NCI-H748 (cell line): ENCODE data around the gene XKR3.
"Not testable (repeated sequence)": the region's sequence is repeated elsewhere in the genome, so short reads cannot be mapped to it uniquely, and the experiment has no call there.

Experiments
- DNase-seq: peaks from one replicate; lab custom pipeline; 2025; ENCODE audit not compliant: unreplicated experiment; lab: John Stamatoyannopoulos, UW

XKR3 gene

DNA sequence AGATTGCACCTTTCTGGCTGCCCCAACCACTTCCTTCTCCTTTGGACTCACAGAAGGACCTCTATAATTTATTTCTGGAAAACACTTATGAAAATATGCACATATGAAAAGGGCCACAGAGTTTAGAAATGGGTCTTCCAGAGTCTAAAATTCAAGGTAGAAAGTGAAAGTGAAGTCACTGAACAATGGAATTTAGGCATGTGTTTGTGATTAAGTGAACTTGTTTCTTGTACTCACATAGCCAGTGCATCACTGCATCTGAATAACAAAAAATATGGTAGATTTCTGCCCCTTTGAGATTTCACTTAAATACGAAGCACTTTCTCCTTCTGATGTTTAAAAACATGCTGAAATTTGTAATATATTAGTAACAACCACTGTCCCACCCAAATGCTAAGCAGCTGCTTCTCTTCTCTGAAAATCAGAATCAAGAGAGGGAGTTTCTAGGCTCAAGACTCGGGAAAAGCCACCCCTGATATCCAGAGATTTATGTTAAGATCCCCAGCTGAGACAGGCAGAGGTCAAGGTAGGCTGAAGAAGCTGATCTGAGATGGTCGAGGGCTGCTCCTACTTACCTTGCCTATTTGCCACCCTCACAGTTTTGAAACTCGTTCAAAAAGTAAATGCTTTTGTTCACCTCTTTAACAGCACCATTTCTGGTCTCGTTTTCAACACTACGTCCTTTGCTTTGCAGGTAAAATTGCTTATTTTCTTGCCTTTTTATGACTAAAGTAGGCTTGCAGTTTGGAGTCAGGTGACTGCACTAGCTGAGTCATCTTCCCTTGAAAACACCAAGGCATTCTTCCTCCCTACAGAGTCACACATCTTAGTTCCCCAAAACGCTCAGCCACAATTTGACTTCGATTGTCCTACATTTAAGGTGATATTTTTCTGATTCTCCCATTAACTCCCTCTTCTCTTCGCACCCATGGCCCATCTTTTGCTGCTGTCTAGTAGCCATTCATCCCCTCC is at the start of gene XKR3:
XKR3 (minus strand) TSS at position 696 of the 972 bp plus-strand sequence. CDS start 17,338 bp downstream, outside the sequence.
- no peak for DNase-seq

DNA sequence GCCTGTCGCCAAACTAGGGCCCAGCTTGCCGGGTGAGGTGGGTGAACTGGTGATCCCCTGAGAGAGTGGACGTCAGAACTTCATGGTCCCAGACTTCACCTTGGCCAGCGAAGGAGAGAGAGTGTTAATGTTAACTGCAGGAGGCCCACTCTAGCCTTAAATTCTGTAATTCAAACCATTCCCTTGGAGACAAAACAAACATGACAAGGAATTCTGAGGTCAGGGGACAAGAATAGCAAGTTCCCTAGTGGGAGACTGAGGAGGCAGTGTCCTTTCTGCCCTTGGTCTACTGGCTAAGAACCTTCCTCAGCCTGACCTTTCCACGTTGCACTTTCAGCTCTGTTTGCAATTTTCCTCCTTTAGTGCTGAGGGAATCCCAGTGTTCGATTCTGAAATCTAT is 44.4 kb upstream of the XKR3 start:
- DNase-seq, result not testable (repeated sequence)

DNA sequence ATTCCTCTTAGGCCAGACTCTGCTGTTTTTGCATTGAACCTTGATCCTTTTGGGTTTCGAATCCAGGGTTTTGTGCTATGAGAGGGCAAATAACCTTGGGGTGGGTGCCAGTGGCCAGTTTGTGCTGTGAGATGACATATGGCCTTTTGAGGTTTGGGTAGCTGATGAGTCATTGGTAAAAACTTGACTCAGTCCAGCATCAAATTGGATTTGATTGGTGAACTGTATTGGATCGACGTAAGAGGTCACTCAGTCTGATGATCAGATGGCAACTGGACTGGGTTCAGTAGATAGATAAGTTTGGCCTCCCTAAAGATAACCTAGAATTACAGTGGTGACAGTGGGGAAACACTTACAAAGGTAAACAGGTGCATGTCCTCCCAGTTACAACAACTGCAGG is 41.0 kb upstream of the XKR3 start:
- DNase-seq, result no peak

DNA sequence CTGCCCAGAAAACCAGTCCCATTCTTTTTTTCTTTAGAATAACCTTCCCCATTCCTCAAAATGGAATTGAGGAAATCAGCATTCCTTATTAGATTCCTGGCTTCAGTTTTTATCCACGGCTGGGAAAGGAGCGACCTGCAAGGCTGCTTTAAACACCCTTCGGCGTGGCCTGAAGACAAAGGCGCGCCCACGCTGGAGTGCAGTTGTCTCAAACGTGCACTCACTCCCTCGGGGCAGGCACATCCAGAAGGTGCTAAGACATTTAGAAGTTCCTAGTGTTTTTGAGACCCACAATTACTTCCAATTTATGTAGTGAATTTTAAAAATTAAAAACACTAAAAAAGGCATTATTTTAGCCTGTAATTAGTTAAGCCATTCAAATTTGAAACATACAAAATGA is 31.6 kb upstream of the XKR3 start:
- DNase-seq, result not testable (repeated sequence)

DNA sequence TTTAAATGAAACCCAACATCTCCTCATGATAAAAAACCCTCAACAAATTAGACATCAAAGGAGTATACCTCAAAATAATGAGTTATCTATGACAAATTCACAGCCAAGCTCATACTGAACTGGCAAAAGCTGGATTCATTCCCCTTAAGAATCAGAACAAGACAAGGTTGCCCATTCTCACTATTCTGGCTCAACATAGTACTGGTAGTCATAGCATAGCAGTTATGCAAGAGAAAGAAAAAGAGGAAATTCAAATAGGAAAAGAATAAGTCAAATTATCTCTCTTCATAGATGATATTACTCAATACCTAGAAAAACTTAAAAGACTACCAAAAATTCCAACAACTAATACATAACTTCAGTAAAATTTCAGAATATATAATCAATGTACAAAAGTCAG is 29.4 kb upstream of the XKR3 start:
- no peak for DNase-seq

DNA sequence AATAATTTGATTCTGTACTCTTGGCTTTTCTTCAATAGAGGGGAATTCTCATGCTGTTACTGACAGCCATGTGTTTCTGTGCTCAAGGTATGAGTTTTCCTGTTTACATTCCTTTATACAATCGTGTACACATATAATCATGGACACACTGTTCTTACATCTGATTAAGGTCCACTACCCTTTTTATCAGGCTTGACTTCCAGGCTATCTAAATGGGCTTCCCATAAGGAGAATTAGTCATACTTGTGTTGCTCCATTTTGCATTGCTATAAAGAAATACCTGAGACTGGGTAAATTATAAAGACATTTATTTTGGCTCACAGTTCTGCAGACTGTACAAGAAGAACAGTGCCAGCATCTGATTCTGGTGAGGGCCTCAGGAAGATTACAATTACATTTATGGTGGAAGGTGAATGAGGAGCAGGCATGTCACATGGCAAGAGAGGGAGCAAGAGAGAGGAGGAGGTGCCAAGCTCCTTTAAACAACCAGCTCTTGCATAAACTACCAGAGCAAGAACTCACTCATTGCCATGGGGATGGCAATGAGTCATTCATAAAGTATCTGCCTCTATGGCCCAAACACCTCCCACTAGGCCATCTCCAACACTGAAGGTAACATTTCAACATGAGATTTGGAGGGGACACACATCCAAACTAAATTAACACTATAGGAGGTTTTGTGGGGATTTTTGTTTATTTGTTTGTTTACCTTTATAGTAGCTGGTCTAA is 26.2 kb upstream of the XKR3 start:
- not testable (repeated sequence) for DNase-seq

DNA sequence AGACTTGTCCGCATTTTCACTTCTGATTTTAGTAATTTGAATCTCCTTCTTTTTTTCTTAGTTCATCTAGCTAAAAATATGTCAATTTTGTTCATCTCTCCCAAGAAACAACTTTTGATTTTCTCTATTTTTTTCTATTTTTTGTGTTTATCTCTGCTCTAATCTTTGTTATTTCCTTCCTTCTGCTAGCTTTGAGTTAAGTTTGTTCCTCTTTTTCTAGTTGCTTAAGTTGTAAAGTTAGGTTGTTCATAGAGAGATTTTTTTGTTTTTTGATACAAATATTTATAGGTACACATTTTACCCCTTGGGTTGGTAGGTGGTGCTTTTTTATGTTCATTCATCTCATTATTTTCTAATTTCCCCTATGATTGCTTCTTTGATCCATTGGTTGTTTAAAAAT is 22.1 kb upstream of the XKR3 start:
- no peak for DNase-seq

DNA sequence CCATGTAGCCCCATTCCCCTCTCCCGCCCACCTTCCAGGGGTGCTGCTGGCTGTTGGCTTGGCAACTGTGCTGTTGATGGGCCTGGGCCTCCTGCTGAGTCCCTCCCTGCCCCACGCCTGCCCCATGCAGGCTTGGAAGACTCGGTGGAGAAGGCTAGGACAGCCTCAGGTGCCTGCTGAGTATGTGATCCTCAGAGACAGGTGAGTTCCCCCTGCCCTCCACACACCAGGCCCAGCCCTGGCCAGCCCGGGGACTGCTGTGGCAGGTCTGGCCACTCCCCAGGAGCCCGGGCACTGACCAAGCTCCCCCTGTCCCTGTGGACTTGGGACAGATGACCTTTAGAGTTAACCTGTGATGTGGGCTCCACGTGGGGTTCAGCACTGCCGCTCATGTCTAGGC is 20.7 kb upstream of the XKR3 start:
- DNase-seq, result no peak

DNA sequence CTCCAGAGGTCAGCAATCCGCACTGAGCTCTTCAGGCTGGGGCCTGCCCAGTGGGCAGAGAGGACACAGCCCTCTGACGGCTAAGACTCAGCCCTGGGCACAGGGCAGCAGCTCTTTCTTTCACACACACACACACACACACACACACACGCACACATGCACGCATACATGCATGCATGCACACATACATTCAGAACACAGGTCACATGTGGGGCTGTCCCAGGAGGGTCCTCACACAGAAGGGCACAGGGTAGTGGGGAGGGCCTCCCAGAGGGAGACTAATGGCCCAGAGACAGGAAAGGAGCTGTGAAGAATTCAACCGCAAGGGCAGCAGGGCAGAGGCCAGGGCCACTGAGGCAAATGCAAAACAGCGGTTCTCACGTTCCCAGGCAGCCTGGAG is 20.3 kb upstream of the XKR3 start:
- DNase-seq, result no peak

DNA sequence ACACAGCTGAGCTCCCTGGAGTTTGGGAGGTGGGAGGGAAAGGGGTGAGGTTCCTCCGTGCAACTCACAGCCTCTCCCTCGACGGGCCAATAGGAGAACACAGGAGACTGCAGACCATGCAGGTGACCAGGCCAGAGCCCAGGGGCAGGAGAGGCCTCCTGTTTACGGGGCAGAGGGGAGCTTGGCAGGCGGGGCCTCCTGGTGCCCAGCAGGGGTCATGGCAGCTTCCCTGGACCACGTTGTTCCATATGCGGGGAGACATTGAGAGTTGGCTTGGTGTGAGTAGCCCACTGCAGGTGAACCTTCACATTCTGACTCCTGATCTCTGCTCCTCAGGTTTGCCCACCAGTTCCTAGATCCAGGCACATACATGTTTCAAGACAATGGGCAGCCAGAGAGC is 19.3 kb upstream of the XKR3 start:
- no peak for DNase-seq

DNA sequence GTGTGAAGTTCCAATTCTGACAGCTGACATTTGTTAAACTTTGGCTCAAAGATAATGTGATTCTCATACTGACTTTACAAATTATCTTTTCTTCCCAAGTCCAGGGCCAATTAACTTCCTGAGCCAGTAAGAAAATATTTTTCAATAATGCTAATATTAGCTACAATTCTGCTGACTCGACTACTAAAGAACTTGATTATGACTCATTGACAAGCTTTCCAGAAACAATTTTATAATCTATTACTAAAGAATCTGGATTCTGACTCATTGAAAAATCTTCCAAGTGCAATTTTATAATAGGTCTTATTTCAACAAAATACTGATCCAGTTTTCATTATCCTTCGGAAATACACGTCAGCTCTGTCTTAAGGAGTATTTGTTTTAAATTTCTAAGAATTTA is 12.9 kb upstream of the XKR3 start:
- DNase-seq, result no peak

DNA sequence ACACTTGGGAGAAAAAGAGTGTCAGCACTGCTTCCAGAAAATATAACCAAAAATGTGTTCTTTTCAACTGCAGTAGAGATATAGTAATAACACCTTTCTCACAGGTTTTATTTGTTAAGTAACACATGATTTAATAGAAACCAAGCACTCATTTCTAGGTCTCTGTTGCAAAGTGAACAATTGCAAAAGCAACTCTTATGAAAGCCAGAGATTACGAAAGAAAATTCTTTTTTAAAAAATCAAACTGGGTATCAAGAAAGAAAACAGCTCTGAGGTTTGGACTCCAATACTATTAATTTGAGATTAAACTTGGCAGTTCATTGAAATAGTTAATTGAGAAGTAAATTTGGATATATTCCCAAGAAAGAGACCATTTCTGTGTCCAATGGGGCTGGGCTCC is 9.8 kb upstream of the XKR3 start:
- no peak for DNase-seq

DNA sequence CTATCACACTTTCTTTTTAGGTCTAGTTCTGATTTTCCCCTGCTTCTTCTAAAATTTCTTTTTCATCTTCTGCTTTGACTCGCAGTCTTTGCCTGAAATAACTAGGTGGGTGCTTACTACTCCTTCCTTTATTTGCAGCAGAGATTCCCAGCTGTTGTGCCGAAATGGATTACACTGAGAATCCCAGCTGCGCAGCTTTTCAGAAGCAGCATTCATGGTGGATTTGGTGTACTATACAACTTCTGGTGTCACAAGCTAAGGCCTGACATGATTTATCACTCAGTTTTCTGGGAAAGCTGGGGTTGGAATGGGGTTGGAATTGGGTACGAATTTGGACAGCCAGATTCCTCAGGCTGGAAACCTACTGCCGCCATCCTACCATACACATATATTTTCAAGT is 6.0 kb upstream of the XKR3 start:
- DNase-seq, result no peak

DNA sequence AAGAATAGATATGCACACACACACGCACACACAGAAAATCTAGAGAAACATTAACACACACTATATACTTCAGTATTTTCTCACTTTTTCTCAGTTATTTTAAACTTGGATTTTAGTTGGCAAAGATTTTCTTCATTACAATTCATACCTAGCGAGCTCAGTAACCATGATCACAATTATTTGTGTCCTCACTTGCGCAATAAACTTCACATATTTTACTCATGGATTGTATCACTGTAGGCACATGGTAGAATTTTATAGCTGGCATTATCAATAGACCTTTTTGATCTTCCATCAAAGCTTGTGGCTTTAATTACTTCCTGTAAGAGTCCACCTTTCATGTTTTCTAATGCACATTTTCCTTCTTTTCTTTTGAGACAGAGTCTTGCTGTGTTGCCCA is 4.8 kb upstream of the XKR3 start:
- no peak for DNase-seq

DNA sequence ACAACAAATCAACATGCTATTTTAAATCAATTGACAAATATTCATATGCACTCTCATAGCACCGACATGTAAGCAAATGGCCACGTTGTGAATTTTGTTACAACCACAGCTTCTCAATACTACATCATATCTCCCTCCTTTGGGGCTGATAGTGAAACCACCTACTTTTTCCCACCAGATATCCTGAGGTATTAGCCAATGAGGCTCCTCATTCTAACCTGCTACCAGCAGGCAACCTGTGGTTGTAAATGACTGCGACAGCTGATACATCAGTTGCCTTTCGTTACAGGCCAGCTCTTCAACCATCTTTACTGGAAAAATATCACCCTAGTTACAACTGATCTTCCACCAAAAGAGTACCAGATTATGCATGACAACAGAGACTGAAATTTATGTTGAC is 3.7 kb upstream of the XKR3 start:
- no peak for DNase-seq

DNA sequence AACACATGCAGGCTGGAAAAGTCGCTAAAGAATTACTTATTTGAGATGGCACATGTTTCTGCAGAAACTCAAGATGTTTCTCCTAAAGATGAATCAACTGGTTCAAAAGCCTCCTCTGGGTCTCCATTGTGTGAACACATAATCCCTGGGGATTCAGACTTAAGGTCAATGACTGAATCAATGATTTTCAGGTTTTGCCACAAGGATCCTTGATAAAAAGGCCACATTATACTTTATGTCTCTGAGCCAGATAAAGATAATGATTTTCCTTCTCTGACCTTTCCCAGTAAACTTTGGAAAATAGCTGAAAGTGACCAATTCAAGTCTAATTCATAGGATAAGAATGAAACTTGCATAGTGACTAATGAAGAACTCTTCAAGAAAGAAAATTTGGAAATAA is 2.3 kb upstream of the XKR3 start:
- no peak for DNase-seq

DNA sequence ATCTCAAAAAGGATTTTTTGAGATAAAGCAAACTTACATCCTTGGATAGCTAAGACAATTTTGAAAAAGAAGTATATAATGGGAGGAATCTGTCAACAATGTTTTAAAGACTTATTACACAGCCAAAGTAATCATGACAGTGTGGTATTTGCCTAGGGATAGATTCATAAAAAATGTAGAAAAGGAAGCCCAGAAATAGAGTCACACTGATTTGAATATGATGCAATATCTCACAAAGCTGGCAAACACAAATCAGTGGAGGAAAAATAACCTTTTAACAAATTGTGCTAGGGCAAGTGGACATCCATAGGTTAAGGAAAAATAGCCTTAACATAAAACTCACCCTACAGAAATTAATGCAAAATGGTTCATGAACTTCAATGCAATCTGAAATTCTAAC is 6.0 kb downstream of the XKR3 start:
- DNase-seq, result no peak

DNA sequence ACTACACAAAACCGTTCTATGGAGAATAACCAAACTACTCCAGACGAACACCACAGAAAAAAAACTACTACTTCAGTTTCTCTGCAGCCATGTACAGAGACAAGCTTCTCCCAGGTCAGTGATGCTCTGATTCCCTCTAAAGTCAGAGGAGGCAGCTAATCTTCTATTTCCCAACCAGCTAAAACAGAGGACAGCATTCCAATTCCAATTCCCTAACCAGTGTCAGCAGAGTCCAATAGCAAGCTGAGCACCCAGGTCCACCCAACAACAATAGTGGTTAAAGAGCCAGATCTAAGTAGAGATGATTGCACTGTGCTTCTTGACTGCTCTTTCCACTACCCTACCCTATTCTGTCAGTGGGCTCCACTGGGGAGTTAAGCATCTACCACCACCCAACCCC is 6.7 kb downstream of the XKR3 start:
- DNase-seq, result no peak

DNA sequence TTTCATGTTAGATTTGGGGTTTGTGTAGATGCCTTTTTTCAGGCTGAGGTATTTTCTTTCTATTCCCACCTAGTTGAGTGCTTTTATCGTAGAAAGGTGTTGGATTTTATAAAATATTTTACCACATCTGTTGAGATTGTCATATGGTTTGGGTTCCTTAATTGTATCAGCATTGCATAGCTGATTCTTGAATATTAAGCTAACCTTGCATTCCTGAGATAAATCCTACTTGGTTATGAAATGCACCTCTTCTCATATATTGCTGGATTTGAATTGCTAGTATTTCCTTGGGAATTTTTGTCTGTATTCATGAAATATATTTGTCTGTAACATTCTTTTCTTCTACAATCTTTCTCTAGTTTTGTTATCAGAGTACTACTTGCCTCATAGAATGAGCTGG is 10.1 kb downstream of the XKR3 start:
- DNase-seq, result no peak

DNA sequence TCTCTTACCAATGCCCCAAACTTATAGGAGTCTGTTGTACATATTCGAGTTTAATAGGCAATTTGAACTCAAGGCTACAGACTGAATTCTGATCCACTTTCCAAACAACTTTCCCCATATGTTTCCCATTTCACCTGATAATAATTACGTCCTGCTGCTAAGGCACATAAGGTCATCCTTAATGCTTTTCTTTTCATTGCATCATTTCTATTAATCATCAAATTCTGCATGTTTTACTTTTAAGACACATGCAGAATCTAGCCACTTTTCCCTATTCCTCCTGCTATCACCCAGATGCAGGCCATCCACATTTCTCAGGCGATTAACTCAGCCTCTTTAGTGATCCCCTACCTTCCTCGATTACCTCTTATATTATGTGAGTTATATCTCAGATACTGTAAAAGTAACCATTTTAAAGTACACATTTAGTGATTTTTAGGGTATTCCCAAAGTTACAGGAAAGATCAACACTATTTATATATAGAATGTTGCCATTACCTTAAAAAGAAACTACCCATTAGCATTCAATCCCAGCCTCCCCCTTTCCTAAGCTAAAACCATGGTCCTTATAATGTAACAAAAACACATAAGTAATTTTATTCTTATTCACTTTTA is 14.9 kb downstream of the XKR3 start:
- no peak for DNase-seq

DNA sequence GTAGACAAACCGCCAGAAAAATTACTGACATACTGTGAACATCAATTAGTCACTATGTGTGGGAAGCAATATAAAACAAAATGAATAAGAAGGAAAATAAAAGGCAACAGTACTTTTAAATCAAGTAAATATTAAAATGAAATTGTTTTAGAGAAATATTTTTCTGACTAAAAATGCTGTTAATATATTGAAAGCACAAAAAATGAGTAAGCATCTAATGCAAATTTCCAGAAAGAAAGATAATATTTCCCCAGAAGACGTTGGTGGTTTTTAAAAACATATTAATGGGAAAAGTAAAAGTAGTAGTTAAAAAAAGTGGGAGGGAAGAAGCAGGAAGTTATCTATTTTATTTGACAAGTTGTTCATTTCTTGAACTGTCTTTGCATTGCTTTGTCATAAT is 16.5 kb downstream of the XKR3 start:
- DNase-seq, result no peak

DNA sequence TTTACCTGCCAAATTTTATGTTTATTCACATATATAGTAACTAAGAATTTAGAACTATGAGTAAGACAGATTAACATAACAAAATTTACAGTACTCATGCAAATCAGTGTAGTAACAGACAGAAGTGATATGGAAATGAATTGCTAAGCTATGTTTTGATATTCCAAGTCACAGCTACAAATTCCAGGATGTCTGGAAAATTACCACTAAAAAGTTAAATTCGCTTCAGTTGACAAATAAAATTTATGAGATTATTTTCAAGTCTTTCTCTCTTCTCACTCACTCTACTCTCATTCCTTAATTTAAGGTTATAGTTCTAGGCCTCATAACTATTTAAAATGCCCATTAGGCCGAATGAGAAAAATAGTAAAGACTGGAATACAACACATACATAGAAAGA is 18.1 kb downstream of the XKR3 start:
- no peak for DNase-seq
